ENCODE results near the gene TMBIM1.
"Not testable (repeated sequence)": the region's sequence is repeated elsewhere in the genome, so short reads cannot be mapped to it uniquely, and the experiment has no call there.

Gene TMBIM1

DNA sequence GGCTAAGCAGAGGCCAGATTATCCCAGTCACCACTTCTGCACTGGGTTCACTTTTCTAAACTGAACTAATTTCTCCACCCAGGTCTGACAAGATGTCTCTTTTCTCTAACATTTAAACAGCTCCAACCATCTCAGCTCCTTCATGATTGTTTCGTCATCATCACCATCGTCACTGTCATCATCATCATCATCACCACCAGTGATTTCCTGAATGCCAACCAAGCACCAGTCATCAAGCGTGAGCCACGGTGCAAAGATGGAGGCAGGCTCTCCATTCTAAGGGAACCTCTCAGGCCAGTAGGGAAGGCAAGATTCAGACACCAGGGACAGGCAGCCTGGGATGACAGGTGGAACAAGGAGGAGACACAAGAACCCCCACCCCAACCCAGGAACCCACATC, 25.5 kb upstream of the TMBIM1 start:
- no peak for DNase-seq

DNA sequence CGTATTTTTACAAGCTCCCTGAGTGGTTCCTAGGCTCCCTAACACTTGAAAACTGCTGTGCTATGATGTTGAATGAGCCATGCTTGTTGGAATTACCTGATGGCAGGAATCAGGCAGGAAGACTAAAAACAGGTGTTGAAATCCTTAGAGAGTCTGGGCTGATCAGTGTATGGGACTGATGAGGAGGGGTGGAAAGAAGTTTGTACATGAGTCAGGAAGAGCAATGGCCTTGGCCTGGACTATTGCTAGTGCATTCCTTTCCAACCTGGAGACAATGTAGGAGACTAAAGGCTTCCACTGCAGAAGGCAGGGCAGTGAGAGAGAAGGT, 25.0 kb upstream of the TMBIM1 start:
- no peak for DNase-seq

DNA sequence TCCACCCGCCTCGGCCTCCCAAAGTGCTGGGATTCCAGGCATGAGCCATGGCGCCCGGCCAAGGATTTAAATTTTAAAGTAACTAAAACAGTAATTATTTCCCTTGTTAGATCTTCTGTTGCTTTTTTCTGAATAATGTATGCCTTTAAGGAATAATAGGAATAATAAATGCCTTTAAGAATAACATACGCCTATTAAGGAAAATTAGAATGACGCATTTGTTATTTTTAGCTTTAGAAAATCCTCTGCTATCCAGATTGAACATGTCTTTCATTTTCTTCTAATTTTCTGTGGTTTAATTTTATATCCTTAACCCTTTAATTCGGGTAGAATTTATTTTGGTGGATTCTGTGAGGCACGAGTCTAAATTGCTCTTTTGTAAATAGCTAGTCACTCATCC, 23.1 kb upstream of the TMBIM1 start:
- no peak for DNase-seq

DNA sequence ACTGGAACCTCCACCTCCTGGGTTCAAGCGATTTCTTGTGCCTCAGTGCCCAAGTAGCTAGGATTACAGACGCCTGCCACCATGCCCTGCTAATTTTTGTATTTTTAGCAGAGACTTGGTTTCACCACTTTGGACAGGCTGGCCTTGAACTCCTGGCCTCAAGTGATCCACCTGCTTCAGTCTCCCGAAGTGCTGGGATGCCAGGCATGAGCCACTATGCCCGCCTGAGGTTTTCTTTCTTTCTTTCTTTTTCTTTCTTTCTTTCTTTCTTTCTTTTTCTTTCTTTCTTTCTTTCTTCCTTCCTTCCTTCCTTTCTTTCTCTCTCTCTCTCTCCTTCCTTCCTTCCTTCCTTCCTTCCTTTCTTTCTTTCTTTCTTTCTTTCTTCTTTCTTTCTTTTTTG, 22.5 kb upstream of the TMBIM1 start:
- not testable (repeated sequence) for DNase-seq

- no peak for DNase-seq
Observed at GRCh38 chr2:218313356-218313755, 21.1 kb upstream of the TMBIM1 start.

DNA sequence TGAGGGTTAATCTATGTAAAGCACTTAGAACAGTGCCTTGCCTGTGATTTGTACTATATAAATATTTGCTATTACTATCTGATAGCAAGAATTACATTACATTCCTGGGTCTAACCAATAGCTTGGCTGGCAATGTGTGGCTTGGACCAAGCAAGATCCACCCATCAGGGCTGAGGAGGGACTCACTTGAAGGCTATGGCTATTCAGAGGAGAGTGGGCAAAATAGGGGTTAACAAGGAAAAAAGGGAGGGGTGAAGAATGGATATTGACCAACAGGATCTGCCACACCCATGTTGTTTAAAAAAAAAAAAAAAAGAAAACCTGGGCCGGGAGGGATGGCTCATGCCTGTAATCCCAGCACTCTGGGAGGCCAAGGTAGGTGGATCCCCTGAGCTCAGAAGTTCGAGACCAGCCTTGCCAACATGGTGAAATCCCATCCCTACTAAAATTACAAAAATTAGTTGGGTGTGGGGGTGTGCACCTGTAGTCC, 20.0 kb upstream of the TMBIM1 start:
- DNase-seq, result no peak

GRCh38 chr2:218311541-218312266, 19.4 kb upstream of the TMBIM1 start:
- DNase-seq, result not testable (repeated sequence)

GRCh38 chr2:218310853-218311540, 18.7 kb upstream of the TMBIM1 start:
- DNase-seq, result no peak

- no peak for DNase-seq
Observed at GRCh38 chr2:218307415-218308090, 15.2 kb upstream of the TMBIM1 start.

GRCh38 chr2:218306184-218306920, 14.0 kb upstream of the TMBIM1 start:
- no peak for DNase-seq

GRCh38 chr2:218305383-218305782, 13.1 kb upstream of the TMBIM1 start:
- DNase-seq, result no peak

GRCh38 chr2:218301176-218301819, 9.0 kb upstream of the TMBIM1 start:
- DNase-seq, result peak; percentile 77

- DNase-seq, result no peak
Observed at GRCh38 chr2:218300141-218300540, 7.8 kb upstream of the TMBIM1 start.

GRCh38 chr2:218298314-218298875, 6.1 kb upstream of the TMBIM1 start:
- DNase-seq, result no peak

GRCh38 chr2:218296847-218297246, 4.5 kb upstream of the TMBIM1 start:
- DNase-seq, result no peak

GRCh38 chr2:218296200-218296599, 3.9 kb upstream of the TMBIM1 start:
- no peak for DNase-seq

DNA sequence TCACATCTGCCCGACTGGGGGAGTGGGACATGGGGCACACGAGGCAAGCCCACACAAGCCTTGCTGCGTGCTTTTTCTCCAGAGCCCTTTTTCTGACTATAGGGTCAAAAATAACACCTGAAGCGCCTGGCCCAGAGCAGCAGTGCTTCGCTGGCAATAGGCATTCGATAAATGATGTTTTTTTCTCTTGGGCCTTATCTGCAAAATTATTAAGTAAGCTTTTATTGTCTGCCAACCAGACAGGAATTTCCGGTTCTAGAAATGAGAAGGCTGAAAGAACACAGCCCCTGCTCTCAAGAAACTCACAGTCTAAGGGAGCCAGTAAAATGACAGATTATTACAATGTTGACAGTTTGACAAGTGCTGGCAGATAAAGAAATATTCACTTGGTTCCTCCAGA, 2.7 kb upstream of the TMBIM1 start:
- no peak for DNase-seq

- DNase-seq, result no peak
Observed at GRCh38 chr2:218294430-218295022, 2.2 kb upstream of the TMBIM1 start.

- DNase-seq, result no peak
Observed at GRCh38 chr2:218293715-218294429, 1.6 kb upstream of the TMBIM1 start.

DNA sequence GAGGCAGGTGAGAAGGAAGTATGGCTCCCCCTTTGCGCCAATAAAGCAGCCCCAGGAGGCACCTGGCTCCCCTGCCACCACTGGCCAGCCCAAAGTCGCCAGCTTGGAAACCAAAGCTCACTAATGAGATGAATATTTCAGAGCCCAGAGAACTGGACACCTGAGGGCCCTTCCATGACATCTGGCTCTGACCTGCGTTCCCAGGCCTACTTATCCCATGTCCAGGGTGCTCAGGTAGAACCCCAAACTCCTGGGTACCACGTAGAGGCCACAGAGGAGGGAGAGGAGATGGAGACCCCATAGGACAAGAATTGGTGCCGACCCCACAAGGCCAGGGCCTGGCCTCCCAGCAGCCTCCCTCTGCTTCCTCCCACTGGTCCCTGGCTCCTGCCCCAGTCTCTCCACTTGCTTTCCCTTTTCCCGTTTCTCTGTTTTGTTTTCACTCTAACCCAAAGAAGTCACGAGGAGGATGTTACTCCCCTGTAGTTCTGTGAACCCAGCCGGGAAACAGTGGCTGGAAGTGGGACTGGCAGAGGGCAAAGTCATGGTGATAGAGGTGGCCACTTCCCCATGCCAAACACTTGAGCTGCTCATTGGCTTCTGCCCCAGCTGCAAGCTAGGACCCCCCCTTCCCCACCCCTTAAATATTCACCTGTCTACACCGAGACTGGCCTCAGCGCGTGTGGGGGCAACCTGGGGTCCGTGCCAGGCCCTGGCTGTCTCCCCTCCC, 820 bp downstream of the TMBIM1 start:
- peak; percentile 27 for DNase-seq
